Measurements from ENCODE around the gene TLX2. TPM values are rescaled to one million over a fixed set of nuclear protein-coding genes. Genes with fewer than 3 reads are reported as not detected.

The TLX2 gene
- total RNA-seq, 4 donors from 2014 or later, result not detected

DNA sequence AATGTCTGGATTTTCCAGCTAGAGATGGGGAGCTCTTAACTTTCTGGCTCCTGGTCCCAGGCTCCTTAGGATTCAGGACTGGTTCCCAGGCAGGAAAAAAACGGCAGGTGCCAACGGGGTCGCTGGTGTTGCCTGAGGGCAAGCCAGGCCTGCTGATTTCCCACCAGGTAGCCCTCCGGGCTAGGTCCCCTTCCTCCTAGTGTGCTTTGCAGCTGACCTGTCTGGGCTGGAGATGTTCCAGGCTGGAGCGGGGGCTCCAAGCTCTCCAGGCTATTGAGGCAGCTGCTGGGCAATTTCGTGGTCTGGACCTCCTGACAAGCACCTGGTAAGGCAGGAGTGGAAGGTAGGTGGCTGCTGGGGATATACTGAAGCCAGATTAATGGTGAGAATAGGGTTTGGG, 39.8 kb upstream of the TLX2 start:
- WGBS, 2 donors, result 77% methylated on average over 5 of the region's 6 CpGs; no CpG with 5 or more reads in 1 of the 2 donors
- DNase-seq, result no peak
- H3K4me3 ChIP-seq, result no peak overlapping the region

GRCh38 chr2:74474899-74475298, 39.4 kb upstream of the TLX2 start:
- H3K4me3 ChIP-seq, result no peak overlapping the region

More for the DNA sequence above, 39.8 kb upstream of the TLX2 start:
- TF ChIP-seq CTCF (IDR thresholded peaks at IDR 0.05) (no peak), POLR2A (IDR thresholded peaks at IDR 0.05) (no peak)
- H3K4me1 ChIP-seq, result peaks cover 6 to 33% (median 19%) of the 10 kb centered on the region in 3 donors
- intact Hi-C loops (cut with DNase I), result no loop called here
- peaks cover 10 to 50% (median 11%) of the 10 kb centered on the region in 3 donors for H3K36me3 ChIP-seq
- no peak overlapping the region for H3K27ac ChIP-seq
- H3K9me3 ChIP-seq, result no peaks in the 10 kb centered on the region
- no peaks in the 10 kb centered on the region for H3K27me3 ChIP-seq

GRCh38 chr2:74481431-74481830, 32.8 kb upstream of the TLX2 start:
- H3K4me1 ChIP-seq, result peaks cover 21 to 48% (median 24%) of the 10 kb centered on the region in 3 donors
- no peak for DNase-seq
- H3K27me3 ChIP-seq, result no peaks in the 10 kb centered on the region
- no peaks in the 10 kb centered on the region for H3K9me3 ChIP-seq
- intact Hi-C loops (cut with DNase I), result loop anchor here (5.0 to 10.0 kb wide), 2 partner anchors 46 to 103 kb away; partner anchors contain the start of genes AUP1, DQX1 and HTRA2
- 83% methylated on average over 1 of the region's 3 CpGs; no CpG with 5 or more reads in 1 of the 2 donors for WGBS, 2 donors
- peak overlapping the region in 3 of 4 donors; percentile 88 to 97 (median 93) for H3K27ac ChIP-seq
- peaks cover 0 to 58% (median 3%) of the 10 kb centered on the region in 3 donors for H3K36me3 ChIP-seq
- peak overlapping the region; percentile 68 to 96 (median 84) for H3K4me3 ChIP-seq
- TF ChIP-seq CTCF (IDR thresholded peaks at IDR 0.05) (no peak), POLR2A (IDR thresholded peaks at IDR 0.05) (no peak)

More at GRCh38 chr2:74474899-74475298, 39.4 kb upstream of the TLX2 start:
- TF ChIP-seq CTCF (IDR thresholded peaks at IDR 0.05) (peak in 2 of 6 experiments; percentile 5 to 13), POLR2A (IDR thresholded peaks at IDR 0.05) (no peak)
- Histone ChIP-seq H3K36me3 (peaks cover 10 to 54% (median 11%) of the 10 kb centered on the region in 3 donors), H3K27me3 (no peaks in the 10 kb centered on the region), H3K9me3 (no peaks in the 10 kb centered on the region), H3K4me1 (peaks cover 6 to 36% (median 19%) of the 10 kb centered on the region in 3 donors), H3K27ac (no peak overlapping the region)
- 92 to 98% methylated on average over 2 to 3 of the region's 5 CpGs for WGBS, 2 donors
- DNase-seq, result no peak
- intact Hi-C loops (cut with DNase I), result no loop called here

DNA sequence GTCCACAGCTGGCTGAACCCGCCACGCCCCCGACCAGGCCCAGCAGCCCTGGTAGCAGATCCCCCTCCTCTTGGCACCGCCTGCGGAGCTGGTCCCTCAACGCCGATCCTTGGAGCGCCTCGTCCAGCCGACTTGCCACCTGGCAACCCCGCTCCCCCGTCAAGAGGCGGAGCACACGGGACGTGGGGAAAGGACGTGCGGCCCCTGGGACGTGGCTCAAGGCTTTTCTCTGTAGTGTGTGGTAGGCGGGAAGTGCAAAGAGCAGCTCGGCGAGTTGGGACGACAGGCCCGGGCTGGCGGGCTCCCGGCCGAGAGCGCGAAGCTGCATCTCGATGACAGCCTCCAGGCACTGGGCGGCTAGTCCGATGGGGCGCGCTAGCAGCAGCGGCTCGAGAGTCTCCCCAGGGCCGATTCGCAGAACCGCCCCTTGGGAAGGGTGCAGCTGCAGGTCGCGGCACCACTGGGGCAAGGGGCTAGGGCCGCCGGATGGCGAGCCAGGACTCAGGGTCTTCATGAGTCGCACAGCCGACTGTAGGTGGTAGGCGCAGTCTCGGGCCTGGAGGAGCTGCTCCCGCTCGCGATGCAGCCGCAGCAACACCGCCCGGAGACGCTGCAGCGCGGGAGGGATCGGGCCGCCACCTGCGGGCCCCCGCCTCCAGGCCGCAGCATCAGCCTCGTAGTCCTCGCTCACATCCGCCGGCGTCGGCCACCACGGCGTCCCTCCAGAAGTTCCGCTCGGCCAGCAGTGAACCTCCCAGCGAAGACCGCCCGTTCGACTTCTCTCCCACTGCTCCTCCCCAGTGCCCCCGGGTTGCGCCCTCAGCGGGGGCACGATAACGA, 32.1 kb upstream of the TLX2 start:
- Histone ChIP-seq H3K9me3 (no peaks in the 10 kb centered on the region), H3K4me3 (peak overlapping the region; percentile 68 to 96 (median 84)), H3K36me3 (peaks cover 0 to 62% (median 3%) of the 10 kb centered on the region in 3 donors), H3K27me3 (no peaks in the 10 kb centered on the region), H3K4me1 (peaks cover 21 to 48% (median 24%) of the 10 kb centered on the region in 3 donors), H3K27ac (peak overlapping the region; percentile 88 to 97 (median 90))
- WGBS, 2 donors, result 4% methylated on average over 31 of the region's 80 CpGs; no CpG with 5 or more reads in 1 of the 2 donors
- intact Hi-C loops (cut with DNase I), result loop anchor here (5.0 to 10.0 kb wide), 2 partner anchors 45 to 103 kb away; partner anchors contain the start of genes AUP1, DQX1 and HTRA2
- DNase-seq, result no peak
- TF ChIP-seq POLR2A (IDR thresholded peaks at IDR 0.05), result no peak
- no peak for TF ChIP-seq CTCF (IDR thresholded peaks at IDR 0.05)
